Astrocyte (in vitro differentiated cells and primary cell): Measurements from ENCODE around the gene HEATR5A. TPM values are rescaled to one million over a fixed set of nuclear protein-coding genes. Genes with fewer than 3 reads are reported as not detected.
"Not testable (repeated sequence)": the region's sequence is repeated elsewhere in the genome, so short reads cannot be mapped to it uniquely, and the experiment has no call there.

Experiments
- DNase-seq: peaks from one replicate; pipeline ENCODE4 v3.0.0-alpha.2; 2010; ENCODE audit warnings: low read depth
- FAIRE-seq: peaks from 2 replicates; lab custom pipeline; 2011; peaks lifted over from hg19 to GRCh38; lab: Jason Lieb, UNC
- H2AFZ ChIP-seq: 2 replicates; pipeline ENCODE4 v1.6.0; 2012; ENCODE audit warnings: low read depth, low read length, inconsistent platforms
- H3K27ac ChIP-seq: 2 replicates; pipeline ENCODE4 v1.5.1; 2011; ENCODE audit warnings: low read depth, low read length, inconsistent platforms
- H3K27me3 ChIP-seq: 2 replicates; pipeline ENCODE4 v1.6.0; 2011; ENCODE audit warnings: low read length, inconsistent platforms; ENCODE audit not compliant: insufficient read depth
- H3K36me3 ChIP-seq: 2 replicates; pipeline ENCODE4 v1.5.1; 2011; ENCODE audit warnings: low read length, inconsistent platforms; ENCODE audit not compliant: insufficient read depth
- H3K4me1 ChIP-seq: 2 replicates; pipeline ENCODE4 v1.5.1; 2011; ENCODE audit warnings: low read length, inconsistent platforms; ENCODE audit not compliant: insufficient read depth
- H3K4me2 ChIP-seq: 2 replicates; pipeline ENCODE4 v1.6.0; 2012; ENCODE audit warnings: low read length, inconsistent platforms
- H3K4me3 ChIP-seq: 2 replicates; pipeline ENCODE4 v1.5.1; 2011; ENCODE audit warnings: low read depth, mild to moderate bottlenecking, low read length, inconsistent platforms; ENCODE audit not compliant: insufficient read depth
- H3K79me2 ChIP-seq: 2 replicates; pipeline ENCODE4 v1.6.0; 2012; ENCODE audit warnings: mild to moderate bottlenecking, low read length, inconsistent platforms; ENCODE audit not compliant: insufficient read depth
- H3K9ac ChIP-seq: 2 replicates; pipeline ENCODE4 v1.6.0; 2012; ENCODE audit warnings: mild to moderate bottlenecking, low read length, inconsistent platforms
- H3K9me3 ChIP-seq: 2 replicates; pipeline ENCODE4 v1.5.1; 2012; ENCODE audit warnings: low read depth, mild to moderate bottlenecking, low read length, inconsistent platforms; ENCODE audit not compliant: insufficient read depth
- H4K20me1 ChIP-seq: 2 replicates; pipeline ENCODE4 v1.6.0; 2012; ENCODE audit warnings: low read length, inconsistent platforms; ENCODE audit not compliant: insufficient read depth
- H3K27ac Mint-ChIP-seq: one replicate; pipeline ENCODE4 v1.8.0; 2021; ENCODE audit warnings: mild to moderate bottlenecking, mixed read lengths; ENCODE audit not compliant: unreplicated experiment
- H3K27me3 Mint-ChIP-seq: one replicate; pipeline ENCODE4 v1.8.0; 2021; ENCODE audit warnings: low read depth, mixed read lengths; ENCODE audit not compliant: unreplicated experiment
- H3K36me3 Mint-ChIP-seq: one replicate; pipeline ENCODE4 v1.8.0; 2021; ENCODE audit warnings: low read depth, mixed read lengths; ENCODE audit not compliant: unreplicated experiment
- H3K4me1 Mint-ChIP-seq: one replicate; pipeline ENCODE4 v1.8.0; 2021; ENCODE audit warnings: low read depth, mixed read lengths; ENCODE audit not compliant: unreplicated experiment
- H3K4me3 Mint-ChIP-seq: one replicate; pipeline ENCODE4 v1.8.0; 2021; ENCODE audit warnings: mild to moderate bottlenecking, moderate library complexity, mixed read lengths; ENCODE audit not compliant: unreplicated experiment
- H3K9me3 Mint-ChIP-seq: one replicate; pipeline ENCODE4 v1.8.0; 2021; ENCODE audit warnings: mild to moderate bottlenecking, mixed read lengths; ENCODE audit not compliant: unreplicated experiment
- EZH2 ChIP-seq: IDR thresholded peaks from 2 replicates; pipeline ENCODE4 v1.6.1; 2012; ENCODE audit warnings: mild to moderate bottlenecking, low read length, inconsistent platforms; ENCODE audit not compliant: insufficient read depth
- total RNA-seq: library from RNA; stranded (reverse); gene quantifications from 2 replicates; pipeline ENCODE4 v1.2.1, GENCODE V29; 2021
- TF ChIP-seq, protein P1 (sequence below): IDR thresholded peaks from 2 replicates; pipeline ENCODE4 v1.5.1; 2011; ENCODE audit warnings: low read depth, mild to moderate bottlenecking, inconsistent platforms, low read length, moderate library complexity; ENCODE audit not compliant: insufficient read depth

Gene HEATR5A
- total RNA-seq, 1 donor from 2014 or later = 50.7 TPM

DNA sequence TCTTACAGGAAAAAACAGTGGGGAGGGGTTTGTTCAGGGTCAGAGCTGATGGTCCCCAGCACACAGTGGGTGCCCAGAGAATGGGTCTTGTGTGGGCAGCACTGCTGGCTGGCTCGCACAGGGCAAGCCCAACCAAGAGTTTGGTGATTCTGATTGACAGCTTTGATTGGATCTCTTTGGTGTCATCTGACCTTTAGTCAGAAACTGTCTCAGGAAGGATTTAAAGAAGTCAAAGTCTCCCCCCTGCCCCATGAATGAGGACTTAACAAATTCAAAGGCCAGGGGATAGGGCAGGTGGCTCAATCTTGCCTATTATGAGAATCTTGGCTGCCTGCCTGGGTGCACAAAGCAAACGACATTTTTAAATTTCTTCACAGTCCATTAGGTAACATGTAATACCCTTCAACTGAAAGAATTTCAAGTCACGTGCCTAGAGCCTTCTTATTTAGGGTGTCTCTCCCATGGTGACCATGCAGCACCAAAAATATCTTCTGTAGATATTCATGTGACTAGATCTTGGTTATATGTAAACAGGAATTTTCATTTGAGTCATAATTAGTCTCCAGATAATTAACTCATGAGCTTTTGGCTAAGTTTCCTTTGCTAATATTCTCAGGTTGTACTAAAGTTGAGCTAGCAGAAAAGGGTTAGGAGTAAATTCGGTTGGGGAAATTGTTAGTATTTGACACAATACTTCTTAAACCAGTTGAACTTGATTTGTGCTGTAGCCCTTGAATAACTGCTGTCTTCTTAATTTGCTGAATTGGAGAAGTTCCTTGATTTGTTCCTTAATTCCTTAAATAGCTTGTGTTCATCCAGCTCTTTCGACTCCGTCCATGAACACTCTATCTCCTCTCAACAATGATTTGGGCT lies 158.3 kb downstream of the HEATR5A start:
- Histone ChIP-seq H3K27ac (no peak overlapping the region), H3K27me3 (no peaks in the 10 kb centered on the region)

DNA sequence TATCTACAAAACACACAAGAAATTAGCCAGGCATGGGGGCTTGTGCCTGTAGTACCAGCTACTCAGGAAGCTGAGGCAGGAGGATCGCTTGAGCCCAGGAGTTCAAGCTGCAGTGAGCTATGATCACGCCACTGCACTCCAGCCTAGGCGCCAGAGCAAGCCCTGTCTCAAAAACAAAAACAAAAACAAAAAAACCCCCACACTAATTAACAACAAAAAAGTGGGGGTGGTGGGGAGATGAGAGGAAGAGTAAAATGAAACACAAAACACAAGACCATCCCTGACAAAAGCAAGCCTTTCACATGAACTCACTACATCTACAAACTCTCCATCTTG lies 158.9 kb downstream of the HEATR5A start:
- H3K4me1 Mint-ChIP-seq = peaks cover 13% of the 10 kb centered on the region
- no peak overlapping the region for H3K27ac Mint-ChIP-seq
- no peaks in the 10 kb centered on the region for H3K9me3 ChIP-seq
- H2AFZ ChIP-seq = no peak overlapping the region
- no peaks in the 10 kb centered on the region for H3K79me2 ChIP-seq
- H3K4me2 ChIP-seq = peak overlapping the region; percentile 1
- peaks cover 23% of the 10 kb centered on the region for H3K4me1 ChIP-seq
- DNase-seq (no peak), FAIRE-seq (no peak)
- H3K36me3 ChIP-seq = no peaks in the 10 kb centered on the region
- H3K27ac ChIP-seq = no peak overlapping the region
- no peak overlapping the region for H3K4me3 ChIP-seq
- H3K9me3 Mint-ChIP-seq = peaks cover 4% of the 10 kb centered on the region
- no peaks in the 10 kb centered on the region for H3K27me3 ChIP-seq
- no peak overlapping the region for H3K9ac ChIP-seq
- H3K27me3 Mint-ChIP-seq = no peaks in the 10 kb centered on the region
- no peak for TF ChIP-seq EZH2
- TF ChIP-seq, protein P1, sequence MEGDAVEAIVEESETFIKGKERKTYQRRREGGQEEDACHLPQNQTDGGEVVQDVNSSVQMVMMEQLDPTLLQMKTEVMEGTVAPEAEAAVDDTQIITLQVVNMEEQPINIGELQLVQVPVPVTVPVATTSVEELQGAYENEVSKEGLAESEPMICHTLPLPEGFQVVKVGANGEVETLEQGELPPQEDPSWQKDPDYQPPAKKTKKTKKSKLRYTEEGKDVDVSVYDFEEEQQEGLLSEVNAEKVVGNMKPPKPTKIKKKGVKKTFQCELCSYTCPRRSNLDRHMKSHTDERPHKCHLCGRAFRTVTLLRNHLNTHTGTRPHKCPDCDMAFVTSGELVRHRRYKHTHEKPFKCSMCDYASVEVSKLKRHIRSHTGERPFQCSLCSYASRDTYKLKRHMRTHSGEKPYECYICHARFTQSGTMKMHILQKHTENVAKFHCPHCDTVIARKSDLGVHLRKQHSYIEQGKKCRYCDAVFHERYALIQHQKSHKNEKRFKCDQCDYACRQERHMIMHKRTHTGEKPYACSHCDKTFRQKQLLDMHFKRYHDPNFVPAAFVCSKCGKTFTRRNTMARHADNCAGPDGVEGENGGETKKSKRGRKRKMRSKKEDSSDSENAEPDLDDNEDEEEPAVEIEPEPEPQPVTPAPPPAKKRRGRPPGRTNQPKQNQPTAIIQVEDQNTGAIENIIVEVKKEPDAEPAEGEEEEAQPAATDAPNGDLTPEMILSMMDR = no peak
- no peak overlapping the region for H3K4me3 Mint-ChIP-seq
- no peaks in the 10 kb centered on the region for H3K36me3 Mint-ChIP-seq
- H4K20me1 ChIP-seq = no peaks in the 10 kb centered on the region

More for the DNA sequence above, 158.3 kb downstream of the HEATR5A start:
- Mint-ChIP-seq H3K4me1 (peaks cover 13% of the 10 kb centered on the region), H3K27ac (no peak overlapping the region), H3K36me3 (no peaks in the 10 kb centered on the region), H3K9me3 (peaks cover 4% of the 10 kb centered on the region), H3K4me3 (no peak overlapping the region), H3K27me3 (no peaks in the 10 kb centered on the region)
- H3K4me1 ChIP-seq = peaks cover 23% of the 10 kb centered on the region
- H3K4me3 ChIP-seq = no peak overlapping the region
- no peak overlapping the region for H3K9ac ChIP-seq
- H3K4me2 ChIP-seq = peak overlapping the region; percentile 12
- H2AFZ ChIP-seq = no peak overlapping the region
- no peaks in the 10 kb centered on the region for H3K79me2 ChIP-seq
- FAIRE-seq (no peak), DNase-seq (peak; percentile 47)
- H4K20me1 ChIP-seq = no peaks in the 10 kb centered on the region
- no peak for TF ChIP-seq EZH2
- TF ChIP-seq, protein P1 = no peak
- H3K36me3 ChIP-seq = no peaks in the 10 kb centered on the region
- no peaks in the 10 kb centered on the region for H3K9me3 ChIP-seq

DNA sequence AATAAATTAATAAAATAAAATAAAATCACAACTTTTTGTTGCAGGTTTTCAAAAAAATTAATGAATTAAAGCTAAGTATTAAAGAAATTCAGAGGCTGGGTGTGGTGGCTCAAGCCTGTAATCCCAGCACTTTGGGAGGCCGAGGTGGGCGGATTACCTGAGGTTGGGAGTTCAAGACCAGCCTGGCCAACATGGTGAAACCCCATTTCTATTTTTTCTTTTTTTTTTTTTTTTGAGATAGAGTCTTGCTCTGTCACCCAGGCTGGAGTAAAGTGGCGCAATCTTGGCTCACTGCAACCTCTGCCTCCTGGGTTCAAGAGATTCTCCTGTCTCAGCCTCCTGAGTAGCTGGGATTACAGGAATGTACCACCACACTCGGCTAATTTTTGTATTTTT lies 161.3 kb downstream of the HEATR5A start:
- not testable (repeated sequence) for H3K79me2 ChIP-seq, H3K27ac Mint-ChIP-seq, H3K27ac ChIP-seq, H3K36me3 ChIP-seq, H3K27me3 Mint-ChIP-seq, H3K4me3 ChIP-seq, H4K20me1 ChIP-seq, H3K9me3 ChIP-seq, H3K4me2 ChIP-seq, H3K9ac ChIP-seq, FAIRE-seq, H3K36me3 Mint-ChIP-seq, H3K9me3 Mint-ChIP-seq, H2AFZ ChIP-seq, H3K4me3 Mint-ChIP-seq, DNase-seq, H3K27me3 ChIP-seq, H3K4me1 Mint-ChIP-seq
- H3K4me1 ChIP-seq = peaks cover 16% of the 10 kb centered on the region
